NAMALWA (cell line): ENCODE results near the gene ATP1A4.
"Not testable (repeated sequence)": the region's sequence is repeated elsewhere in the genome, so short reads cannot be mapped to it uniquely, and the experiment has no call there.

Source experiments
- DNase-seq: peaks from one replicate; pipeline ENCODE4 v3.0.0-alpha.2; 2015; ENCODE audit warnings: low spot score

Gene ATP1A4

DNA sequence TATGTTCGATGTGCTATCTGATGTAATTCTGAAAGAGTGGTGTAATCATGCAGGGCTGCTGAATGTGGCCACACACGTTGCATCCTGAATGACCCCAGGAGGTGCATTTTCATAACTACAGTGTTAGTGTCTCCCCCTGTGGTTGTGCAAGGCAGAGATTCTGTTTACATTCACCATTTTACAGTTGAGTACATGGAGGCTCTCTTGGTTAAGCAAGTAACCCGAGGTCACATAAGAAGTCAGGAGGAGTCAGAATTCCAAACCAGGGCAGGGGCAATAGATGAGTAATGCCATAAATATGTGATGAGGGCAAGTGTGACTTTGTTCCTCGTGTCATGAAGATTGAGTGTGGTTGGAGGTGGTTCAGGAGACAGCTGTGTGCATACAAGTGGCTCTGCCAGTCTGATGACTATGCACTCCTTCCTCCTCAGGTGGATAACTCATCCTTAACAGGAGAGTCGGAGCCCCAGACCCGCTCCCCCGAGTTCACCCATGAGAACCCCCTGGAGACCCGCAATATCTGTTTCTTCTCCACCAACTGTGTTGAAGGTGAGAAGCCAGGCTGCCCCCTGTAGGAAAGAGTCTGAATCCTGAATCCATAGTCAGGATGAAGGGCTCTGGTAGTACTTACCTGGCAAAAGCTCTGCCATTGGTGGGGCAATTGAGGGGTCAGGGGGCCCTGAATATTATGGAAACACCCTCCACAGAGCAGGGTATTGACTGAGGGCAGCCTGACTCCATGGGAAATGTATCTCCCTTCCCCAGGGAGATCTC is 26.5 kb upstream of the ATP1A4 start:
- DNase-seq, result no peak

DNA sequence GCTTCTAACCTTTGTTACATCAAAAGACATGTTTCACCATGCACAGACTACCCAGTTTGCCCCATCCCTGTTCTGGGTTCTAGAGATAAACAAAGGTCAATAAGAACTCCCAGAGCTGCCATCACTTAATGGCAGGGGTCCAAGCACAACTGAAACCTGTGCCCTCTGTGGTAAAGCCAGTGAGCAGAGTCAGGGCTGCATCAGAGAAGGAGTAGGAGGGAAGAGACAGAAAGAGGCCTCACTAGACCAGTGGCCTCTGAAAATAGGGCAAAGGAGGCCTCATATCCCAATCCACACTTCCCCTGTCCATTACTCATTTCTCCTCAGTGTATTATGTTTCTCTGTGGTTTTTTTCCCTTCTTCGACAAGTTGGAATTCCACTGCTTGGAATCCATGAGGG is 25.7 kb upstream of the ATP1A4 start:
- no peak for DNase-seq

DNA sequence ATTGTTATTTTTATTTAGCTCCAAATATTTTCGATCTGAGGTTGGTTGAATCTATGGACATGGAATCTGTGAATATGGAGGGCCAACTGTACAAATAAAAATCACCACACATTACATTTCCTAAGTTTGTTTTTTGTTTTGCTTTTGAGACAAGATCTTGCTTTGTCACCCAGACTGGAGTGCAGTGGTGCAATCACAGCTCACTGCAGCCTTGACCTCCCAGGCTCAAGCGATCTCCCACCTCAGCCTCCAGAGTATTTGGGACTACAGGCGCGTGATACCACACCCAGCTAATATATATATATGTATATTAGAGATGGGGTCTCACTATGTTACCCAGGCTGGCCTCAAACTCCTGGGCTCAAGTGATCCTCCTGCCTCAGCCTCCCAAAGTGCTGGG is 25.1 kb upstream of the ATP1A4 start:
- DNase-seq, result not testable (repeated sequence)

DNA sequence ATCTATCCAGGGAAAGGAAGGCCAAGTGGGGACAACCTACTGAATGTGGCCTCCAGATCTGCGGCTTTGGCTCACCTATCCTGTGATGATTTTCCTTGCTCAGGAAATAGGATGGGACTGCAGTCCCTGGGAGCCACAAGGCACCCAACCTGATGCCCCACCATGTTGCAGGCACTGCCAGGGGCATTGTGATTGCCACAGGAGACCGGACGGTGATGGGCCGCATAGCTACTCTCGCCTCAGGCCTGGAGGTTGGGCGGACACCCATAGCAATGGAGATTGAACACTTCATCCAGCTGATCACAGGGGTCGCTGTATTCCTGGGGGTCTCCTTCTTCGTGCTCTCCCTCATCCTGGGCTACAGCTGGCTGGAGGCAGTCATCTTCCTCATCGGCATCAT is 24.0 kb upstream of the ATP1A4 start:
- DNase-seq, result no peak

DNA sequence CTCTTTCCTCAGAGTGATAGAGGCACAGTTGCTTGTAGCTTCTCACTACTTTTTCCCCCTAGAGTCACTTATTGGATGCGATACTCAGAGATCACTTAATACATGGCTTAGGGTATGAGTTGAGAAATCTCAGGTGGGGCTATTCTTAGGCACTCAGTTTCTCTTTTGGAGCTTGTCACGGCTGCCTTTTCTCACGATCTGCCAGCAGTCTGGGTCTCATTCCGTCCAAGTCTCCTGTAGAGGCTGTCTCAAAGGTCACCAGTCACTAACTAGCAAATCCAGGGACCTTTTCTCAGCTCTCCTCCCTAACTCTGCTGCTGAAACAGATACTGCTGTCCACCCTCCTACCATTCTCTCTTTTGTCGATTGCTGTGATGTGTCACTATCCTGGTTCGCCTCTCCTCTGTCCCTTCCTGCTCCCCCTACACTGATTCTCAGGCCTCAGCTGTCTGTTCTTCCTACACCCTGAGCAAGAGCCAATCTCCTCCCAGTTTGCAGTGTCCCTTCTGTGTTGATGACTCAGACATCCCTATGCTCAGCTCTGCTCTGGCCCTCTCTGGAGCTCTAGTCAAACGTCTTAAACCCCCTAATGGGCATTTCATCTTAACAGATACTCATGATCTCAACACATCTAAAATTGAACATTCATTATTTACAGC is 23.4 kb upstream of the ATP1A4 start:
- DNase-seq, result no peak

DNA sequence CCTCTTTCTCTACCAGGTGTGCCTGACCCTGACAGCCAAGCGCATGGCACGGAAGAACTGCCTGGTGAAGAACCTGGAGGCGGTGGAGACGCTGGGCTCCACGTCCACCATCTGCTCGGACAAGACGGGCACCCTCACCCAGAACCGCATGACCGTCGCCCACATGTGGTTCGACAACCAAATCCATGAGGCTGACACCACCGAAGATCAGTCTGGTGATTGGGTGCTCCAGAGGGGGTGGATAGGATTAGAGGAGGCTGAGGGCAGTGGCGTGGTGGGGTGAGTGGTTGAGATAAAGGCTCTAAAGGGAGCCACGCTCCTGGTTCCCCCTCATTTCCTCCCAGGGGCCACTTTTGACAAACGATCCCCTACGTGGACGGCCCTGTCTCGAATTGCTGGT is 22.8 kb upstream of the ATP1A4 start:
- no peak for DNase-seq

DNA sequence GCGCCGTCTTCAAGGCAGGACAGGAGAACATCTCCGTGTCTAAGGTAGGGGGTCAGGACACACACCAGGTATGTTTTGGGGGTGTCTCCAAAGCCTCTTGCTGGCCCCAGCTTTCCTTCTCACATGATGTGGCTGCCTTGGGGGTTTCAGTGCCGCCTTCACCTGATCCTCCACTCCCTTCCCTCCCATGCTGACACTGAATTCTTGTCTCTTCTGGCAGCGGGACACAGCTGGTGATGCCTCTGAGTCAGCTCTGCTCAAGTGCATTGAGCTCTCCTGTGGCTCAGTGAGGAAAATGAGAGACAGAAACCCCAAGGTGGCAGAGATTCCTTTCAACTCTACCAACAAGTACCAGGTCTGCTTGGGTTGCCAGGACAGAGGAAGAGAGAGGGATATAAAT is 22.4 kb upstream of the ATP1A4 start:
- DNase-seq, result no peak

DNA sequence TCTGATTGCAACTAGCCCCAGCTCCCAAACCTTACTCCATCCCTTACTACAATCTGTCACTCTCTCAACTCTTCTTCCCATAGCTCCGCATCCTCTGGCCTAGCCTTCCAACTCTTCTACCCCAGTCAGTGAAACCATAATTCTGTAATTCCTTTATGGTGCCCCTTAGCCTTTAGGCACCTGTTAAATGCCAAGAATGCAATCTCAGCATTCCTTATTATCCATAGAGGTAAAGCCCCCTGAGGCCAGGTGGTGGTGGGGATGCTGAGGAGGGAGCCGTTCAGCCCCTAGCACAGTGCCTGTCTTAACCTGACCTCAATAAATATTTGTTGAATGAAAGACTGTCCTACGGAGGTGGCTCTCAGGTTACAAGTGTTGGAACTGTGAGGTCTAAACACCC is 21.8 kb upstream of the ATP1A4 start:
- DNase-seq, result no peak

DNA sequence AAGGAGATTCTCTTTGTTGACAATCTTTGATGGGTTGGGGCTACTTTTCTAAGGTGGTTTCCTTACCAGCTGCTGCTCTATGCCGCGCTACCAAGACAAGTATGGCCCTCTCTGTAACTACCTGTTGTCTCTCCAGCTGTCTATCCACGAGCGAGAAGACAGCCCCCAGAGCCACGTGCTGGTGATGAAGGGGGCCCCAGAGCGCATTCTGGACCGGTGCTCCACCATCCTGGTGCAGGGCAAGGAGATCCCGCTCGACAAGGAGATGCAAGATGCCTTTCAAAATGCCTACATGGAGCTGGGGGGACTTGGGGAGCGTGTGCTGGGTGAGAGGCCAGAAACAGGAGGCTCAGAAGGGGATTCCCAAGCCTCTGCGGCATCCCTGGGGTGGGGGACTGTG is 21.4 kb upstream of the ATP1A4 start:
- no peak for DNase-seq

DNA sequence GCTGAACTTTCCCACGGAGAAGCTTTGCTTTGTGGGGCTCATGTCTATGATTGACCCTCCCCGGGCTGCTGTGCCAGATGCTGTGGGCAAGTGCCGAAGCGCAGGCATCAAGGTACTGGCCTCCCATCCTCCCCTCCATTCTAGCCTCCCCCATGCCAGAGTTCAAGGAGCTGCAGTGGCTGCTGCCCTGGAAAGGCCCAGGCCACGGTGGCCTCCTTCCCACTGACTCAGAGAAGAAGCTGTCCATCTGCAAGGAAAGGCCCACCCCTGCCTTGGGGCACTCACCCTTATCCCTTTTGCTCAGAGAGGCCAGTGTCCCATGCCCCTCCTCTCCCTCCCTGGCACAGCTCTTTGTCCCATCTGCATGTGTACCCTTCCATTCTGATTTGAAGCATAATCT is 20.9 kb upstream of the ATP1A4 start:
- no peak for DNase-seq

DNA sequence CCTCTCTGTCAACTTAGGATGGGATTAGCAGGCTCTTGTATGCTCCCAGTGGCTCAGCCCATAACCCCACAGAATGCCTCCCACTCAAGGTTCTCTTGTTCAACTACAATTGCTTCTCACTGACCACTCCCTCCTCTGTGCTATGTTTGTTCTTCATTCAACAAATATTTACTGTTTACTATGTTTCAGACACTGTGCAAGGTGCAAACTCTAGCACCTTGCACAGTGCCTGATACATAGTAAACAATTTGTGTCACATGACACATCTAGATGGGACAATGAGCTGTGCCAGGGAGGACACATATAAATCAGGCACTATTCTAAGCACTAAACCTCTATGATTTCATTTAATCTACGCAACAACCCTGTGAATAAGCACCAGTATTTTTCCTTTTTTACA is 20.5 kb upstream of the ATP1A4 start:
- DNase-seq, result no peak

DNA sequence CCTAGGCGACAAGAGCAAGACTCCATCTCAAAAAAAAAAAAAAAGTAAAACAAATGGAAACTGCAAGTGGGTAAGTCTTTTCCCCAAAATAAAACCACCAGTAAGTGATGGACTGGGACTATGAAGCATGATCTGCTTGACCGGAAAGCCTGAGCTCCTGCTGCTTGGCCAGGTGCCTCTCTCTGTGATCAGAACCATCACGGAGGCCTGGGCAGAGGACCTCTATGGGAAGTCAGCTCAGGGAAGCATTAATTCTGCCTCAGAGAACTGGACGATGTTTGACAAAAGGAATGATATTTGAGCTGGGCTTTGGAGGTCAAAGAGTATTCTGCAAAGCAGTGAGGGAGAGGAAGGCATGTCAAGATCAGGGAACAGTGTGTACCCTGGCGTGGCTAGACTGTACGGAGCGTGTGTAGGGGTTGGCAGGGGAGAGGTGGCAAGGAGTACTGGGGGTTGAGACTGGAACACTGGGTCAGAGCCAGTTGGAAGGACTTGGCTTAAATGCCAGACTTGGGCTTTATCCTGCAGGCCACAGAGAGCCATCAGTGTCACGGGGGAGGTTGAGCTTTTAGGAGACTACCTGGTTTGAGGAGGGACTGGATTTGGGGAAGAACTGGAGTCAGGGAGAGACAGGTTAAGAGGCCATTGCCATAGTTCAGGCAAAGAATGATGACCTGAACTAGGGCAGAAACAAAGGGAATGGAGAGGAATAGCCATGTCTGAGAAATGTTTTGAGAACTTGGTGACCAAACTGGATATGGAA is 19.4 kb upstream of the ATP1A4 start:
- DNase-seq, result no peak

DNA sequence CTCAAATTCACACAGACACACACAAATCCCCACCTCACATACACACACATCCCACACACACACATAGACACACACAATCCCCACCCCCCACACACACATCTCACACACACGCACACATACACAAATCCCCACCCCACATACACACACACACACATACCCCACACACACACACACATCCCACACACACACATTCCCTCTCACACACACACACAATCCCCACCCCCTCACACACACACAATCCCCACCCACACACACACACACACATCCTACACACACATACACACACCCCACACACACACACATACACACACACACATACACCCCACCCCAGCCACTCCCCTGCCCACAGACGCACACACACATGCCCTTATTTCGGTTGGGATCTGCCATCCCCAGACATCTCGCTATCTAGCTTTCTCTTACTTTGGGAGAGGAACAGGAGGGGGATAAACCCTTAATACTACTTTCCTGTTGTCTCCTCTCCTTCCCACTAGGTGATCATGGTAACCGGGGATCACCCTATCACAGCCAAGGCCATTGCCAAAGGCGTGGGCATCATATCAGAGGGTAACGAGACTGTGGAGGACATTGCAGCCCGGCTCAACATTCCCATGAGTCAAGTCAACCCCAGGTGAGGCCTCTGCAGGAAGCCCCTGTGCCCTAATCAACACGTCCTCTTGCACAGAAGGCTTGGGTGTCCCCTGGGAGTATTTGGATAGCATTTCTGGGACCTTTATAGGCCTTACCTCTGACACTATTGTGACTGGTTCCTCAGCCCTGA is 17.2 kb upstream of the ATP1A4 start:
- no peak for DNase-seq

DNA sequence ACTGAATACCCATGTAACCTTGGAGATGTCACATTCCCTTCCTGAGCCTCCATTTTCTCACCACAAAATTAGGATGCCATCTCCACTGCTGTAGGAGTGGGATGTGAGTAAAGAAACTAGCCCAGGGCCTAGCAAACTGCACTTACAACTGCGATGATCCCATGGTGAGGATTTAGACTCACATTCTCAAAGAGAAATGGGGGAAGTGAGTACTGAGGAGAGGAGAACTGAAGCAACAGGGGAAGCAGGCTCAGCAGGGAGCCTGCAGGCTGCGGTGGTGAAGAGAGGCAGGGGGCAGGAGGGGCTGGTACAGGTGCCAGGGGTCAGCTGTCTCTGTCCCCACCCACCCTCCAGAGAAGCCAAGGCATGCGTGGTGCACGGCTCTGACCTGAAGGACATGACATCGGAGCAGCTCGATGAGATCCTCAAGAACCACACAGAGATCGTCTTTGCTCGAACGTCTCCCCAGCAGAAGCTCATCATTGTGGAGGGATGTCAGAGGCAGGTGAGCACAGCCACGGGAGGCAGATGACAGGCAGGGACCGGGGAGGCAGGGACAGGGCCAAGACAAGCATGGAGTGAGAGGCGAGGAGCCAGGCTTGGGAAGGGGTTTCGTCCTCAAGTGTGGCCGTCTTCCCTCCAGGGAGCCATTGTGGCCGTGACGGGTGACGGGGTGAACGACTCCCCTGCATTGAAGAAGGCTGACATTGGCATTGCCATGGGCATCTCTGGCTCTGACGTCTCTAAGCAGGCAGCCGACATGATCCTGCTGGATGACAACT is 16.4 kb upstream of the ATP1A4 start:
- DNase-seq, result no peak

DNA sequence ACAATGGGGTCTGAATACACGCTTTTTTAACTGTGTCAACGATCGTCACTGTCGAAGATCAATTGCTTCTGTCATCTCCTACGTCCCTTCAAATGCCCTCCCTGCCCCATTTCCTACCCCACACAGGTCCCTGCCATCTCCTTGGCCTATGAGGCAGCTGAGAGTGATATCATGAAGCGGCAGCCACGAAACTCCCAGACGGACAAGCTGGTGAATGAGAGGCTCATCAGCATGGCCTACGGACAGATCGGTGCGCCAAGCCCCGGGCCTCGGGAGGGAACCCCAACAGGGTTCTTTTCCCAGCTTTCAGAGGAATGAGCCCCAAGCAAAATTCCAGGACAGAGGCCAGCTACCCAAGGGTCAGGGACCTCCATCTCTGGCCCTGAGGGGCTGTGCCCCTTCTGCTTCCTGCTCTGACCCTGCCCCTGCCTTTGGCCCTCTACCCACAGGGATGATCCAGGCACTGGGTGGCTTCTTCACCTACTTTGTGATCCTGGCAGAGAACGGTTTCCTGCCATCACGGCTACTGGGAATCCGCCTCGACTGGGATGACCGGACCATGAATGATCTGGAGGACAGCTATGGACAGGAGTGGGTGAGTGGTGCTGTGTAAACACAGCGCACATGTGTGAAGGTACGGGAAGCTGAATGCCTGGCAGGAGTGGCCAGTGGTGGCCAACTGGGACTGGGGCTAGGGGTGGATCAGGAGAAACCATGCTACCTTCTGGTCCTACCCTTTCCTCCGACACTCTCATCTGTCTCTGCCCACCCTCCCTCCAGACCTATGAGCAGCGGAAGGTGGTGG is 15.1 kb upstream of the ATP1A4 start:
- DNase-seq, result no peak

DNA sequence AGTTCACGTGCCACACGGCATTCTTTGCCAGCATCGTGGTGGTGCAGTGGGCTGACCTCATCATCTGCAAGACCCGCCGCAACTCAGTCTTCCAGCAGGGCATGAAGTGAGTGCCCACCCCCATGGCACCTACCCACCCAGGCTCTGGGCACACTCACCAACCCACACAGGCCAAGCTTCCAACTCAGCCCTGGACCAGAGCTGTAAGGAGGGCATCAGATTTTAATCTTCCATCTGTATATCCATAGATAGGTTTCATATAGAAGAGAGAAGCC is 14.5 kb upstream of the ATP1A4 start:
- no peak for DNase-seq

DNA sequence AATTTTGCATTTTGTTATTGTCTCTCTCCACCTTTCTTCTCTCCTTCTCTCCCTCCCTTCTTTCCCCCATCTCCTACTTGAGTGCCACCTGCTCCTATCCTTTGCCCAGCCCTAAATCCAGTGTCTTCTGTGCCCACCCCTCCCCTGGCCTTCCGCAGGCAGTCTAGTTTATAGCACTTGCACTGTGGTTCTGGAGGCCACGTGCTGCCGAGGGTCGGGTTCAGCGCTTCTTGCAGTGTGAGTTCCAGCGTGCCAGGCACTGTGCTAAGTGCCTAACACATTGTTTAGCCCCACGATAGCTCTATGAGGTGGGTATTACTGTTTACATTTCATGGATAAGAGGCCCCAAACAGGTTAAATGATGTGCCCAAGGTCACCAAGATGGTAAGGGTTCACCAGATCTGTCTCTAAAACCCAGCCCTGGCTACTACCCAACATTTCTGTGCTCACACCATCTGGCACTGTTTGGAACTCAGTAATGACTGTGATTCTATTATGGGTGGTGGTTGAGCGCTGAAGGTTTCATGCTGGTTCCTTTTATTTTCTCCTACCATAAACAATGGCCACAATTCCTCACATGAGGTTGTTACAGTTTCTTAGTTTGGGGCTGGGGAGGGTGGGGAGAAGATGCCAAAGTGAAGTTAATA is 14.1 kb upstream of the ATP1A4 start:
- no peak for DNase-seq

DNA sequence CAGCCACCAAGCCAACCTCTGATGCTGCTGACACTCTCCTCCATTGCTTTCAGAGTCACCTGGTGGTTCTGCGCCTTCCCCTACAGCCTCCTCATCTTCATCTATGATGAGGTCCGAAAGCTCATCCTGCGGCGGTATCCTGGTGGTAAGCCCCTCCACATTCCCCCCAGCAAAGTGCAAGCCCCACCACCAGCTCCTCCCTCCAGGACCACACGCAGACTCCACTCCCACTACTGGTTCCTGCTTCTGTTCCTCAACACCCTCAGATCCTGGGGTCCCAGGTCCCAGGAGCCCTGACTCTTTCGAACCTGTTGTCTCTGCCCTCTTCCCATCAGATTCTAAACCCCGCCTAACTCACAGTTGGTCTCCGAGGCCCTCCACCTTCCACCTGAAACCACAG is 11.6 kb upstream of the ATP1A4 start:
- DNase-seq, result no peak

DNA sequence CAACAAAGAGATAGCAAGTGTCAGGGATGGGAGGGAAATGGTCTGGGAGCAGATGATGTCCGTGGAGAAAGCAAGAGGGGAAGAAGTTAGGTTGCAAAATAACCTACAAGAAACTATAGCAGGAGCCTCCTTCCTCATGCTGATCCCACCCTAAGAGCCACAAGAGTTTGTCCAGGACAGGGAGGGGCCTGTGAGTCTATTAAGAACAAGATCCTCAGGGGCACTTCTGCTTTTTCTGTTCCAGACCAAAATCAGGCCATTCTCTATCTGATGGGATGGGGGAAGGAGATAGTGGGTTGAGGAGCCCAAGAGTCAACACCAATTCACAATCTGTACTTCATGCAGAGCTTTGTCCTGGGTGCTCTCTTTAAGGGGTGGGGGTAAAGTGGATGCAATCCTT is 7.7 kb upstream of the ATP1A4 start:
- DNase-seq, result no peak

DNA sequence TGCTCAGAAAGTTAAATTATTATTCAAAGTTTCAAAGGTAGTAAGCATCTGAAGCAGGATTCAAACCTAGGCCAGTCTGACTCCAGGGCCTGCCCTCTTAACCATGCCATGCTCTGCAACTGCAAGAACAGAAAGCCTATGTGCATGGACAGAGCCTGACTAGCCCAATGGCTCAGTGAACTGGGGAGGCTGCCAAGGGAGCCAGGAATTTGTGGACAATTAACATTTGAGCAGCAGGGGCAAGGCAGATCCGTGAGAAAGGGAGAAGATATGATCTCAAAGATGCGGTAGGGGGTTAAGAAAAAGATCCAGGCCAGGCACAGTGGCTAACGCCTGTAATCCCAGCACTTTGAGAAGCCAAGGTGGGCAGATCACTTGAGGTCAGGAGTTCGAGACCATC is 6.5 kb upstream of the ATP1A4 start:
- DNase-seq, result no peak

DNA sequence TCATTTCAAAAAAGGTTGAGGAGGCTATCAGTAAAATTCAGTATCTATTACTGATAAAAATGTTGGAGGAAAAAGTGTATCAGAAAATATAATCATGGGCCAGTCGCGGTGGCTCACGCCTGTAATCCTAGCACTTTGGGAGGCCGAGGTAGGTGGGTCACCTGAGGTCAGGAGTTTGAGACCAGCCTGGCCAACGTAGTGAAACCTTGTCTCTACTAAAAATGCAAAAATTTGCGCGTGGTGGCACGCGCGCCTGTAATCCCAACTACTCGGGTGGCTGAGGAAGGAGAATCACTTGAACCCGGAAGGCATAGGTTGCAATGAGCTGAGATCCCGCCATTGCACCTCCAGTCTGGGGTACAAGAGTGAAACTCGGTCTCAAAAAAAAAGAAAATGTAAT is 5.3 kb upstream of the ATP1A4 start:
- DNase-seq, result no peak
